Aorta (tissue), 5 donors: ENCODE data around the gene SAMD4A. TPM values are rescaled to one million over a fixed set of nuclear protein-coding genes. Genes with fewer than 3 reads are reported as not detected.

Experiments
- ATAC-seq: fragments of 200-7000 bp; cut with Tn5 transposase; one replicate; pipeline ENCODE4 v1.9.1; 2022; ENCODE audit warnings: moderate library complexity; ENCODE audit not compliant: low FRiP score
- DNase-seq, 2 donors: peaks; one replicate each; pipeline ENCODE4 v3.0.0-alpha.2; 2020
- H3K27ac ChIP-seq, 2 donors: one replicate each; pipeline ENCODE4 v1.5.1; 2013; ENCODE audit warnings: low read length in 2 of 2, mild to moderate bottlenecking in 2 of 2, moderate library complexity in 2 of 2, control low read depth in 1 of 2, inconsistent platforms in 1 of 2, low read depth in 1 of 2
- H3K27me3 ChIP-seq, 2 donors: one replicate each; pipeline ENCODE4 v1.6.1; 2013; ENCODE audit warnings: control low read depth in 1 of 2, low read length in 1 of 2, mild to moderate bottlenecking in 1 of 2, moderate library complexity in 1 of 2; ENCODE audit not compliant: insufficient read depth in 2 of 2, control insufficient read depth in 1 of 2
- H3K36me3 ChIP-seq, 2 donors: one replicate each; pipeline ENCODE4 v1.6.1; 2013; ENCODE audit warnings: control low read depth in 1 of 2, low read length in 1 of 2, mild to moderate bottlenecking in 1 of 2; ENCODE audit not compliant: insufficient read depth in 2 of 2, control insufficient read depth in 1 of 2
- H3K4me1 ChIP-seq, 2 donors: one replicate each; pipeline ENCODE4 v1.6.1; 2013; ENCODE audit warnings: low read length in 2 of 2, control low read depth in 1 of 2, mild to moderate bottlenecking in 1 of 2, moderate library complexity in 1 of 2; ENCODE audit not compliant: insufficient read depth in 2 of 2, control insufficient read depth in 1 of 2
- H3K4me3 ChIP-seq, 2 donors: one replicate each; pipeline ENCODE4 v1.5.1; 2013; ENCODE audit warnings: low read length in 2 of 2, control low read depth in 1 of 2, mild to moderate bottlenecking in 1 of 2
- H3K9me3 ChIP-seq: one replicate; pipeline ENCODE4 v1.6.1; 2013; ENCODE audit warnings: mild to moderate bottlenecking, low read length; ENCODE audit not compliant: control insufficient read depth
- WGBS, 2 donors: extraction: QIAGEN DNeasy Blood & Tissue Kit; methylation state at CpG; one replicate each; pipeline ENCODE4 v1.1.7; 2013; 5-methylcytosine and 5-hydroxymethylcytosine counted together
- intact Hi-C, 2 donors: fragments of 100-400 bp; cut with DNase I; formaldehyde crosslinking; loops; one replicate each; pipeline versions ENCODE4 v1.14.2 to v1.15.0; 2022
- polyA plus RNA-seq, 2 donors: library from polyadenylated mRNA; stranded (reverse); fragments of 200-250 nt; gene quantifications; one replicate each; pipeline ENCODE4 v1.2.3, GENCODE V29; 2013
- total RNA-seq, 2 donors: library from RNA; stranded (reverse); fragmentation: NEBNext Ultra II Directional; extraction: Animal tissue kit (Norgen Biotek cat#: 25700); gene quantifications; one replicate each; pipeline ENCODE4 v1.2.1, GENCODE V29; 2021
- donor health status: healthy with polysubstance abuse.
- donor health status: Bipolar disorder and iron deficiency.
- donor health status: DM: no; HTN: no; CAD: no.
- donor health status: DM: no; HTN: no; CAD: no.
- donor health status: DM: yes; HTN: yes; CAD: no.

Gene SAMD4A
- total and polyA plus RNA-seq, 4 donors, result 18.8 to 386 (median 102) TPM

DNA sequence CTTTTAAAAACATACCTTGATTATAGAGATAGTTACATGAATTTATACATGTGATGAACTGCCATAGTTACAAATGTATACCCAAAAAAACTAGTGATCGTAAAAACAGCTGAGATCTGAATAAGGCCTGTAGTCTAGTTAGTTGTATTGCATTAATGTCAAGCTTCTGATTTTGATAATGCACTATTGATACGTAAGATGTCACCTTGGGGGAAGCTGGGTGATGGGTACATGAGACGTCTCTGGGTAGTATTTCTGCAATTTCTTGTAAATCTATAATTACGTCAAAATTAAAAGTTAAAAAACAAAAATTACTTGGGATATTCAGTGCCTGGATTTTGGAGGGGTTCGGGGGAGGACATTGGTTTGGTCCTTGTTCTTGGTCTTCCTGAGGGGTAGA lies 144.4 kb downstream of the SAMD4A start:
- H3K36me3 ChIP-seq, result no peaks in the 10 kb centered on the region
- ATAC-seq (no peak), DNase-seq (no peak)
- H3K4me3 ChIP-seq, result no peak overlapping the region
- peak overlapping the region; percentile 79 to 97 for H3K27ac ChIP-seq
- H3K9me3 ChIP-seq, result no peaks in the 10 kb centered on the region
- H3K27me3 ChIP-seq, result no peaks in the 10 kb centered on the region
- intact Hi-C loops, result loop anchor here in 1 of 2 donors (5.0 kb wide), 1 partner anchor 61 kb away; no protein-coding TSS in a partner anchor
- 97 to 98% methylated on average over 5 of the region's 5 CpGs for WGBS, 2 donors
- H3K4me1 ChIP-seq, result peaks cover 18 to 39% of the 10 kb centered on the region in 2 donors

GRCh38 chr14:54711812-54712464 lies 145.0 kb downstream of the SAMD4A start:
- H3K4me3 ChIP-seq, result no peak overlapping the region
- H3K36me3 ChIP-seq, result no peaks in the 10 kb centered on the region
- no peaks in the 10 kb centered on the region for H3K9me3 ChIP-seq
- peak overlapping the region; percentile 79 to 97 for H3K27ac ChIP-seq
- intact Hi-C loops, result loop anchor here in 1 of 2 donors (5.0 kb wide), 1 partner anchor 60 kb away; no protein-coding TSS in a partner anchor
- no peaks in the 10 kb centered on the region for H3K27me3 ChIP-seq
- peak; percentile 16 for ATAC-seq
- peaks cover 21 to 36% of the 10 kb centered on the region in 2 donors for H3K4me1 ChIP-seq
- WGBS, 2 donors, result 41 to 48% methylated on average over 5 of the region's 5 CpGs
- DNase-seq, result no peak

DNA sequence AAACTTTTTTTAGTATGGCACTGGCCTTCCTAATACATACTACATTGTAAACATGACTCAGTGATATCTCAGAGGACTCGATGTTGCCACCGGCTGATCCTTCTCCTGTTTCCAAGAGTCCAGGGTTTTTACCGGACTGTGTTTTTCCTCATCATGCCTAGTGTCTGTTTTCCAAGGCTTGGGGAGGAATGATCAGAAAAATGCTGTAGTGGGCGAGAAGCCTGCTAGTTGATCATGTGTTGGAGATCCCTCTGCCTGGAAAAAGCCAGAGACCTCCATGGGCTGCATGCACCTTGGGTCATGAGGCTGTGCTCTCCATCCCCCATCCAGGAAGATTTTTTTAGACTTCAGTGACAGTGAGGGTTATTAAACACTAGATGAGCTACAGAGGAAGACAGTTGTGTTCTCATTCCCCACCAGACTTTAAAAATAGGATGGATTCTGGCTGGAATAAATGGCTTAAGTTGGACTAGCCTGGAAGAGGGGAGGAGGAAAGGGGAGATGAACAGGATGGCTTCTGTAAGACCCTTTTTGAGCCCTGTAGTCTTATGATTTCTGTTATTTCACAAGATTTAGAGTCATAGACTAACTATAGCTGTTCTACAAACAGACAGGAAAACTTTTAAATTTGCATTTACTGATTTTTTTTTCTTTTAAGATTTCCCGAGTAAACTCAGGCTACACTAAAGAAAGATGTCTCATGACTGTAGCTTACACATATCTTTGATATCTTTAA lies 145.7 kb downstream of the SAMD4A start:
- H3K27ac ChIP-seq, result peak overlapping the region; percentile 97
- intact Hi-C loops, result loop anchor here in 1 of 2 donors (5.0 kb wide), 1 partner anchor 60 kb away; no protein-coding TSS in a partner anchor
- no peaks in the 10 kb centered on the region for H3K36me3 ChIP-seq
- peaks cover 19 to 36% of the 10 kb centered on the region in 2 donors for H3K4me1 ChIP-seq
- H3K9me3 ChIP-seq, result no peaks in the 10 kb centered on the region
- ATAC-seq, result peak; percentile 79
- H3K4me3 ChIP-seq, result peak overlapping the region in 1 of 2 donors; percentile 15
- 1 to 3% methylated on average over 5 of the region's 5 CpGs for WGBS, 2 donors
- H3K27me3 ChIP-seq, result no peaks in the 10 kb centered on the region
- DNase-seq, result no peak

GRCh38 chr14:54713379-54713778 lies 146.5 kb downstream of the SAMD4A start:
- H3K27ac ChIP-seq, result peak overlapping the region; percentile 71 to 97
- H3K4me3 ChIP-seq, result no peak overlapping the region
- DNase-seq, result no peak
- no peaks in the 10 kb centered on the region for H3K9me3 ChIP-seq
- intact Hi-C loops, result loop anchor here in 1 of 2 donors (5.0 kb wide), 1 partner anchor 59 kb away; no protein-coding TSS in a partner anchor
- peak; percentile 69 for ATAC-seq
- no peaks in the 10 kb centered on the region for H3K36me3 ChIP-seq
- H3K27me3 ChIP-seq, result no peaks in the 10 kb centered on the region
- H3K4me1 ChIP-seq, result peaks cover 16 to 29% of the 10 kb centered on the region in 2 donors

GRCh38 chr14:54715239-54715638 lies 148.3 kb downstream of the SAMD4A start:
- ATAC-seq (no peak), DNase-seq (no peak)
- Histone ChIP-seq H3K4me1 (peaks cover 19 to 22% of the 10 kb centered on the region in 2 donors), H3K9me3 (no peaks in the 10 kb centered on the region), H3K36me3 (no peaks in the 10 kb centered on the region), H3K4me3 (no peak overlapping the region), H3K27me3 (no peaks in the 10 kb centered on the region), H3K27ac (peak overlapping the region; percentile 21 to 68)
- 44 to 47% methylated on average over 4 of the region's 4 CpGs for WGBS, 2 donors
- intact Hi-C loops, result no loop called here

DNA sequence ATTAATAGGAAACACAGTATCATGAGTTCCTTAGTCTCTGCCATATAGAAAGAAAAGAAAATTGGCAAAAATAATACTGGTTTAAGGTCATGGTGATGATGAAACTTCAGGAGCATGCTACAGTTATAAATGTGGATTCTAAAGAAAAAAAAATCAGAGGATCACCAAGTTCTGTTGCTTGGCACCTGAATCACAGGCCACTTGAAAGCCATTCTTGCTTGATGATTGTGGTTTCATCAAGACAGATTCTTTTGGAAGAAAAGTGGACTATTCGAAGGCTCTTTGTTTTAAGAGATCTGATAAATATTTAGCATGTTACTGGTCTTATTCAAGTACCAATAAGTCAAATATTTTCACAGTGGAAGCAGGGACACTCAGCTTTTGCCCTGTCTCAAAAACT lies 148.9 kb downstream of the SAMD4A start:
- no peak for DNase-seq
- Histone ChIP-seq H3K36me3 (no peaks in the 10 kb centered on the region), H3K4me1 (peaks cover 18 to 19% of the 10 kb centered on the region in 2 donors), H3K27me3 (no peaks in the 10 kb centered on the region), H3K9me3 (no peaks in the 10 kb centered on the region), H3K27ac (peak overlapping the region in 1 of 2 donors; percentile 42), H3K4me3 (no peak overlapping the region)
- ATAC-seq, result no peak
- 39 to 49% methylated on average over 1 of the region's 1 CpG for WGBS, 2 donors
- intact Hi-C loops, result no loop called here

GRCh38 chr14:54716862-54717261 lies 149.9 kb downstream of the SAMD4A start:
- no peaks in the 10 kb centered on the region for H3K36me3 ChIP-seq
- ATAC-seq, result no peak
- H3K27me3 ChIP-seq, result no peaks in the 10 kb centered on the region
- H3K4me1 ChIP-seq, result peaks cover 15% of the 10 kb centered on the region in 2 donors
- WGBS, 2 donors, result 94 to 98% methylated on average over 3 of the region's 3 CpGs
- no peaks in the 10 kb centered on the region for H3K9me3 ChIP-seq
- H3K27ac ChIP-seq, result peak overlapping the region in 1 of 2 donors; percentile 33
- intact Hi-C loops, result no loop called here
- H3K4me3 ChIP-seq, result no peak overlapping the region
- DNase-seq, result no peak

DNA sequence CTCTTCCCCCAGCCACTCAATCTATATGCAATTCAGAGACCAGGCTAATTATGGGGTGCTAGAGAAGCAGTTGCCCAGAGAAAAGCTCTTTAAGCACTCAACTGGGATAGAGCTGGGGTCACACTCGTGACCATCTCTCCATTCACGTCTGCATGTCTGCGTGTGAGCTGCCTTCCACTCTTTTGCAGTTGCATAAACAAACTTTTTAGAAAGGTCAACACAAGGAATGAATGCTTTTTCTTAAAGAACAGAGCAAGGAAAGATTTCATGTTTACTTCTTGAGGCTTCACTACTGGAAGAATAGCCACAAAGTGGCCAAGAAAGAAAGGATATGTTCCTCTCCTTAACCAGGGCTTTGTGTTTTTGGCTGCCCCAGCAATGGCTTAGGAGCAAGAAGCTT lies 151.1 kb downstream of the SAMD4A start:
- H3K4me3 ChIP-seq, result no peak overlapping the region
- peak overlapping the region in 1 of 2 donors; percentile 36 for H3K27ac ChIP-seq
- no peaks in the 10 kb centered on the region for H3K36me3 ChIP-seq
- peaks cover 12 to 14% of the 10 kb centered on the region in 2 donors for H3K4me1 ChIP-seq
- DNase-seq (no peak), ATAC-seq (no peak)
- no peaks in the 10 kb centered on the region for H3K27me3 ChIP-seq
- intact Hi-C loops, result no loop called here
- no peaks in the 10 kb centered on the region for H3K9me3 ChIP-seq
- WGBS, 2 donors, result 17 to 27% methylated on average over 3 of the region's 3 CpGs
